Natural killer cell treated with Interleukin-12 subunit alpha and Interleukin-12 subunit beta and Interleukin-15 and Interleukin-18, amount 100 ng/mL, for 72 hours (primary cell): Measurements from ENCODE around the gene SLC44A4. TPM values are rescaled to one million over a fixed set of nuclear protein-coding genes. Genes with fewer than 3 reads are reported as not detected.
"Not testable (repeated sequence)": the region's sequence is repeated elsewhere in the genome, so short reads cannot be mapped to it uniquely, and the experiment has no call there.

Experiments
- ATAC-seq, 2 donors: fragments of 150-1000 bp; cut with Tn5 transposase in 1 of 2; sonication (Bioruptor Pico), chemical (Tn5 transposase) in 1 of 2; 2 replicates each; pipeline ENCODE4 v1.10.0; 2021
- DNase-seq: peaks from one replicate; pipeline ENCODE4 v3.0.0; 2022; ENCODE audit warnings: low spot score
- H3K27ac Mint-ChIP-seq, 2 donors: 1 replicate in 1 of 2; 2 replicates in 1 of 2; pipeline ENCODE4 v1.8.0; 2022; ENCODE audit warnings: mixed read lengths in 2 of 2, mild to moderate bottlenecking in 1 of 2, moderate library complexity in 1 of 2
- H3K27me3 Mint-ChIP-seq, 2 donors: 1 replicate in 1 of 2; 2 replicates in 1 of 2; pipeline ENCODE4 v1.8.0; 2022; ENCODE audit warnings: mixed read lengths in 2 of 2
- H3K36me3 Mint-ChIP-seq: one replicate; pipeline ENCODE4 v1.8.0; 2022; ENCODE audit warnings: mixed read lengths
- H3K4me1 Mint-ChIP-seq, 2 donors: 1 replicate in 1 of 2; 2 replicates in 1 of 2; pipeline ENCODE4 v1.8.0; 2022; ENCODE audit warnings: low read depth in 2 of 2, mixed read lengths in 2 of 2, mild to moderate bottlenecking in 1 of 2
- H3K4me3 Mint-ChIP-seq: one replicate; pipeline ENCODE4 v1.8.0; 2022; ENCODE audit warnings: mixed read lengths
- H3K9me3 Mint-ChIP-seq: 2 replicates; pipeline ENCODE4 v1.8.0; 2022; ENCODE audit warnings: mixed read lengths
- total RNA-seq, 2 donors: library from RNA; stranded (reverse); gene quantifications; one replicate each; pipeline ENCODE4 v1.2.3, GENCODE V29; 2022

The SLC44A4 gene
- total RNA-seq: not detected

DNA sequence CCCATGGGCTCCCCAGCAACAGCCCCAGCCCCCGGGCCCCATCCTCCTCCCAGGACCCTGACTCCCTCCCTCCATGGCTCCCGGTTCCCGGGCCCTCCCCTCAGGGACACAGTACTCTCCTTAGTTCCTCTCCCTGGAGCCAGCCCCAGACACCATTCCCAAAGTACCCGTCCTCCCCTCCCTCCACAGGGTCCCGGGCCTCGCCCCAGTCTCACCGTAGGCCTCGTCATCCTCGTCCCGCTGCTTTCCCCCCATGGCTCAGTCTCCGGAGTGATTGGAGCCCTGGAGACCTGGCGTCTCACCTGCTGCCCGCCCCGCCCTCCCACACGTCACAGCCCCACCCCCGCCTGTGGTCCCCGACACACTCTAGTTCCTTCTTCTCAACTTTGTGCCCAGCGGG, at the start of gene SLC44A4:
TSS of gene SLC44A4 (minus strand) at position 272 of the 400 bp plus-strand sequence. CDS start at position 255, 17 bp downstream.
- no peak for DNase-seq
- no peaks in the 10 kb centered on the region for H3K9me3 Mint-ChIP-seq
- H3K27me3 Mint-ChIP-seq: no peaks in the 10 kb centered on the region
- no peak within 1 kb of the TSS for H3K4me3 Mint-ChIP-seq
- H3K4me1 Mint-ChIP-seq: no peaks in the 10 kb centered on the region
- no peak within 1 kb of the TSS for H3K27ac Mint-ChIP-seq
- ATAC-seq: no peak
- peaks cover 7% of the 10 kb centered on the region for H3K36me3 Mint-ChIP-seq

GRCh38 chr6:31928672-31928939, 49.8 kb upstream of the SLC44A4 start:
- H3K27me3 Mint-ChIP-seq: peaks cover 0 to 7% of the 10 kb centered on the region in 2 donors
- no peaks in the 10 kb centered on the region for H3K36me3 Mint-ChIP-seq
- DNase-seq (no peak), ATAC-seq (no peak)
- no peak overlapping the region for H3K27ac Mint-ChIP-seq
- H3K9me3 Mint-ChIP-seq: no peaks in the 10 kb centered on the region
- H3K4me1 Mint-ChIP-seq: no peaks in the 10 kb centered on the region
- H3K4me3 Mint-ChIP-seq: no peak overlapping the region

DNA sequence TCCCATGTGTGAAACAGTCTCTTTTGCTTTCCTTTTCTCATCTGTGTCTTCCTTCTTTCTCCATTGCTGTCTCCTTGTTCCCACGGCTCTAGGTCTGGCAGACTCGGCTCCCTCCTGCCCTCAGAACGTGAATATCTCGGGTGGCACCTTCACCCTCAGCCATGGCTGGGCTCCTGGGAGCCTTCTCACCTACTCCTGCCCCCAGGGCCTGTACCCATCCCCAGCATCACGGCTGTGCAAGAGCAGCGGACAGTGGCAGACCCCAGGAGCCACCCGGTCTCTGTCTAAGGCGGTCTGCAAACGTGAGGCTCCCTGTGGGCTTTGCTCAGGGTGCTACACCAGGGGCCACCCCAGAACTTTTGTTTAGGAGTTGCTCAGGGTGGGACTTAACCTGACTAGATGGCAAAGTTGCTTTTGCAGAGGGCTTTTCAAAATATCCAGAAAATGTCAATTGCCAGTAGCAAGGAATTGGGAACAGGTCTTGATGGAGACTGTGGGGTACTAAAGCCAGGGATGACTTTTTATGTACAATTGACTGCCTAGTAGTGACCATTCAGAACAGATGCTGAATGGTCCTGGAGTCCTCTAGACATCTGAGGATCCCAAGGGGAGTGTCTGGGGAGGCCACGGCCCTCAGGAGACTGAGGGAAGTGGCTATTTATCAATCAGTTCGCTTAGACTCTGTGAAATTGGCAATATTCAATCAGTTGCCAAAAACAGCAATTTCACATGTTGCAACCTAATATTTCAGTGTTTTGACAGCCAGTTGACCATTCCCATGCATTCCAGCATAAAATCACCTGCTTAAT, 49.3 kb upstream of the SLC44A4 start:
- H3K9me3 Mint-ChIP-seq: no peaks in the 10 kb centered on the region
- H3K27me3 Mint-ChIP-seq: peaks cover 0 to 7% of the 10 kb centered on the region in 2 donors
- no peak overlapping the region for H3K4me3 Mint-ChIP-seq
- DNase-seq: no peak
- no peak for ATAC-seq
- H3K4me1 Mint-ChIP-seq: no peaks in the 10 kb centered on the region
- H3K27ac Mint-ChIP-seq: peak overlapping the region in 1 of 2 donors; percentile 30
- H3K36me3 Mint-ChIP-seq: no peaks in the 10 kb centered on the region

- peaks cover 0 to 7% of the 10 kb centered on the region in 2 donors for H3K27me3 Mint-ChIP-seq
- no peak for ATAC-seq
- DNase-seq: no peak
- no peaks in the 10 kb centered on the region for H3K9me3 Mint-ChIP-seq
- no peaks in the 10 kb centered on the region for H3K36me3 Mint-ChIP-seq
- H3K4me1 Mint-ChIP-seq: no peaks in the 10 kb centered on the region
- peak within 1 kb of the TSS in 1 of 2 donors; percentile 30 for H3K27ac Mint-ChIP-seq
- no peak within 1 kb of the TSS for H3K4me3 Mint-ChIP-seq
Observed at GRCh38 chr6:31927242-31927862, 48.6 kb upstream of the SLC44A4 start, which contains the start of gene C2. TSS of gene C2 (plus strand) at chr6:31927717. CDS start at chr6:31927753, 36 bp downstream.

GRCh38 chr6:31922942-31923341, 44.1 kb upstream of the SLC44A4 start:
- H3K4me1 Mint-ChIP-seq: no peaks in the 10 kb centered on the region
- H3K27me3 Mint-ChIP-seq: peaks cover 0 to 4% of the 10 kb centered on the region in 2 donors
- peak in 1 of 2 donors; percentile 36 for ATAC-seq
- H3K9me3 Mint-ChIP-seq: no peaks in the 10 kb centered on the region
- H3K4me3 Mint-ChIP-seq: no peak overlapping the region
- no peak for DNase-seq
- no peaks in the 10 kb centered on the region for H3K36me3 Mint-ChIP-seq
- no peak overlapping the region for H3K27ac Mint-ChIP-seq

- H3K4me1 Mint-ChIP-seq: no peaks in the 10 kb centered on the region
- no peak for ATAC-seq
- H3K9me3 Mint-ChIP-seq: no peaks in the 10 kb centered on the region
- no peak overlapping the region for H3K4me3 Mint-ChIP-seq
- no peak for DNase-seq
- no peaks in the 10 kb centered on the region for H3K36me3 Mint-ChIP-seq
- H3K27ac Mint-ChIP-seq: no peak overlapping the region
- H3K27me3 Mint-ChIP-seq: peaks cover 2 to 3% of the 10 kb centered on the region in 2 donors
Observed at GRCh38 chr6:31920811-31921210, 42.0 kb upstream of the SLC44A4 start.

GRCh38 chr6:31919624-31920303, 41.0 kb upstream of the SLC44A4 start:
- H3K4me3 Mint-ChIP-seq: no peak overlapping the region
- no peak for ATAC-seq
- no peaks in the 10 kb centered on the region for H3K4me1 Mint-ChIP-seq
- no peaks in the 10 kb centered on the region for H3K9me3 Mint-ChIP-seq
- no peaks in the 10 kb centered on the region for H3K36me3 Mint-ChIP-seq
- peaks cover 9 to 11% of the 10 kb centered on the region in 2 donors for H3K27me3 Mint-ChIP-seq
- DNase-seq: no peak
- no peak overlapping the region for H3K27ac Mint-ChIP-seq

DNA sequence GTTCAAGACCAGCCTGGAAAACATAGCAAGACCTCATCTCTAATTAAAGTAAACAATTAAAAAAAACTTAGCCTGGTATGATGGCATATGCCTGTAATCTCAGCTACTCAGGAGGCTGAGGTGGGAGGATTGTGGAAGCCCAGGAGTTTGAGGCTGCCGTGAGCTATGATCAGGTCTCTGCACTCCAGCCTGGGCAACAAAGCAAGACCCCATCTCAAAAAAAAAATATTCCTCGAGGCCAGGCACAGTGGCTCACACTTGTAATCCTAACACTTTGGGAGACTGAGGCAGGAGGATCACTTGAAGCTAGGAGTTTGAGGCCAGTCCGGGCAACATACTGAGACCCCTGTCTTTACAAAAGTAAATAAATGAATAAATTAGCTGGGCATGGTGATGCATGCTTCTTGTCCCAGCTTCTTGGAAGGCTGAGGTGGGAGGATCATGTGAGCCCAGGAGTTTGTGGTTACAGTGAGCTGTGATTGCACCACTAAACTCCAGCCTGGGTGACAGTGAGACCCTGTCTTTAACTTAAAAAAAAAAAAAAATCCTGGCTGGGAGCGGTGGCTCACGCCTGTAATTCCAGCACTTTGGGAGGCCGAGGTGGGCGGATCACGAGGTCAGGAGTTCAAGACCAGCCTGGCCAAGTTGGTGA, 39.4 kb upstream of the SLC44A4 start:
- Mint-ChIP-seq H3K9me3 (no peaks in the 10 kb centered on the region), H3K27me3 (peaks cover 9 to 11% of the 10 kb centered on the region in 2 donors), H3K36me3 (no peaks in the 10 kb centered on the region), H3K4me3 (no peak overlapping the region), H3K27ac (no peak overlapping the region), H3K4me1 (no peaks in the 10 kb centered on the region)
- no peak for ATAC-seq
- DNase-seq: no peak

DNA sequence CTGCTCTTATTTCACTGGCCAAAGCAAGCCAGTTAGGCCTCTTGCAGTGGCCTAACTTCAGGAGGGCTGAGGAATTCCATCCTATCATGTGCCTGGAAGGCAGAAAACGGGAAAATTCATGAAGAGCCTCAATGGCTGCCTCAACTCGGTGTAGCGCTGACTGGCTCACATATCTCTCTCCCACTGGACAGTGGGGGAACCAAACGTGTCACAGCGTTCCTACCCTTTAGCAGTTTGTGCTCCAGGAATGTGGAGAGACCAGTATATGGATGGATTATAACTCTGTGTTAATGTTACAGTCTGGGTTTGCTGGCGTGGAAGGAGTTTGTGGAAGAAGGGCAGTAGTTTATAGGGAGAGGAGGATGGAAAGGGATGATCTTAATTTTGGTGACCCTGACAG, 37.0 kb upstream of the SLC44A4 start:
- DNase-seq (no peak), ATAC-seq (no peak)
- H3K27ac Mint-ChIP-seq: no peak overlapping the region
- H3K27me3 Mint-ChIP-seq: peaks cover 11 to 12% of the 10 kb centered on the region in 2 donors
- H3K9me3 Mint-ChIP-seq: no peaks in the 10 kb centered on the region
- H3K36me3 Mint-ChIP-seq: no peaks in the 10 kb centered on the region
- H3K4me3 Mint-ChIP-seq: no peak overlapping the region
- H3K4me1 Mint-ChIP-seq: no peaks in the 10 kb centered on the region

GRCh38 chr6:31915351-31915750, 36.6 kb upstream of the SLC44A4 start:
- DNase-seq (no peak), ATAC-seq (no peak)
- Mint-ChIP-seq H3K4me3 (no peak overlapping the region), H3K4me1 (no peaks in the 10 kb centered on the region), H3K9me3 (no peaks in the 10 kb centered on the region), H3K27ac (no peak overlapping the region), H3K36me3 (no peaks in the 10 kb centered on the region), H3K27me3 (peaks cover 11 to 12% of the 10 kb centered on the region in 2 donors)

GRCh38 chr6:31911826-31912585, 33.2 kb upstream of the SLC44A4 start:
- ATAC-seq (no peak), DNase-seq (no peak)
- Mint-ChIP-seq H3K27me3 (peaks cover 11 to 12% of the 10 kb centered on the region in 2 donors), H3K27ac (no peak overlapping the region), H3K9me3 (no peaks in the 10 kb centered on the region), H3K36me3 (no peaks in the 10 kb centered on the region), H3K4me1 (peaks cover 0 to 6% of the 10 kb centered on the region in 2 donors), H3K4me3 (no peak overlapping the region)

GRCh38 chr6:31909298-31909697, 30.5 kb upstream of the SLC44A4 start:
- DNase-seq, H3K9me3 Mint-ChIP-seq, ATAC-seq, H3K4me1 Mint-ChIP-seq, H3K27me3 Mint-ChIP-seq, H3K36me3 Mint-ChIP-seq, H3K27ac Mint-ChIP-seq, H3K4me3 Mint-ChIP-seq: not testable (repeated sequence)

- Mint-ChIP-seq H3K9me3 (no peaks in the 10 kb centered on the region), H3K36me3 (no peaks in the 10 kb centered on the region), H3K4me3 (no peak overlapping the region), H3K27me3 (peaks cover 0 to 7% of the 10 kb centered on the region in 2 donors), H3K4me1 (peaks cover 0 to 6% of the 10 kb centered on the region in 2 donors), H3K27ac (no peak overlapping the region)
- peak in 1 of 2 donors; percentile 75 for ATAC-seq
- no peak for DNase-seq
Observed at GRCh38 chr6:31908791-31909190, 30.0 kb upstream of the SLC44A4 start.
